AG10803 (cell line): Measurements from ENCODE around the gene RBM14.
A peak's percentile ranks its signal among the peaks of the same experiment; 100 is the strongest.
"Not testable (repeated sequence)": the region's sequence is repeated elsewhere in the genome, so short reads cannot be mapped to it uniquely, and the experiment has no call there.

Experiments
- DNase-seq: peaks from one replicate; pipeline ENCODE4 v3.0.0; 2010; ENCODE audit warnings: low read depth
- H3K4me3 ChIP-seq: 2 replicates; pipeline ENCODE4 v1.5.1; 2011; ENCODE audit warnings: mild to moderate bottlenecking, low read length, control low read depth
- TF ChIP-seq, protein P1 (sequence below): conservative IDR thresholded peaks from 2 replicates; pipeline ENCODE4 v1.5.1; 2011; ENCODE audit warnings: mild to moderate bottlenecking, low read length, control low read depth, inconsistent platforms

Gene RBM14

DNA sequence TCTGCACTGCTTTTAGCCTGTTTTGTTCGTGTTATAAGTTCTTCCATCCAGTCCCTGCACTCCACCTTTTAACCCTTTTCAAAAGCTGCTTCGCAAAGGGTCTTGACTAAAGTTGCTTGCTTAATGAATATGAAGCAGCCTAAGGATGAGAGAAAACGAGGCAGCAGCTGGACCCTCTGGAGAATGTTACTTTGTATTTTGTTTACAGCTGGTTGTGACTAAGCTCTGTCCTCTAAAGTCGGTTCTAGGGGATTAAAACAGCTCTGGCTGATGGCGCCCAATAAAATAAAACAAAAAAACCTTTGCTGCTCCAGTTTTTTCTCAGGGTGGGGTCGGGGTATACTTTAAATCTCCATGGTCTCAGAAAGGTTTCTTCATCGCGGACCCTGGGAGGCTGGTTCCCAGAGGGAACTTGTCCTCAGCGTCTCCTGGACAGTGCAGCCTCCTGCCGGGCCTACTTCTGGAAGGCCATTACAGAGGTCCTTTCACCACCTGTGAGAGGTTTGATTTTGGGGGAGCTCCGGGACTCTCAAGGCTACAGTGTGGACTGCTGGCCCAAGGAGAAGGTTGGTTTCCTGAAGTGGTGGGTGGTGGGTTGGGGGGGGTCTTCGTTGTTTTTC is 21.2 kb downstream of the RBM14 start:
- H3K4me3 ChIP-seq = peak overlapping the region; percentile 65
- TF ChIP-seq, protein P1, sequence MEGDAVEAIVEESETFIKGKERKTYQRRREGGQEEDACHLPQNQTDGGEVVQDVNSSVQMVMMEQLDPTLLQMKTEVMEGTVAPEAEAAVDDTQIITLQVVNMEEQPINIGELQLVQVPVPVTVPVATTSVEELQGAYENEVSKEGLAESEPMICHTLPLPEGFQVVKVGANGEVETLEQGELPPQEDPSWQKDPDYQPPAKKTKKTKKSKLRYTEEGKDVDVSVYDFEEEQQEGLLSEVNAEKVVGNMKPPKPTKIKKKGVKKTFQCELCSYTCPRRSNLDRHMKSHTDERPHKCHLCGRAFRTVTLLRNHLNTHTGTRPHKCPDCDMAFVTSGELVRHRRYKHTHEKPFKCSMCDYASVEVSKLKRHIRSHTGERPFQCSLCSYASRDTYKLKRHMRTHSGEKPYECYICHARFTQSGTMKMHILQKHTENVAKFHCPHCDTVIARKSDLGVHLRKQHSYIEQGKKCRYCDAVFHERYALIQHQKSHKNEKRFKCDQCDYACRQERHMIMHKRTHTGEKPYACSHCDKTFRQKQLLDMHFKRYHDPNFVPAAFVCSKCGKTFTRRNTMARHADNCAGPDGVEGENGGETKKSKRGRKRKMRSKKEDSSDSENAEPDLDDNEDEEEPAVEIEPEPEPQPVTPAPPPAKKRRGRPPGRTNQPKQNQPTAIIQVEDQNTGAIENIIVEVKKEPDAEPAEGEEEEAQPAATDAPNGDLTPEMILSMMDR = no peak
- no peak for DNase-seq

DNA sequence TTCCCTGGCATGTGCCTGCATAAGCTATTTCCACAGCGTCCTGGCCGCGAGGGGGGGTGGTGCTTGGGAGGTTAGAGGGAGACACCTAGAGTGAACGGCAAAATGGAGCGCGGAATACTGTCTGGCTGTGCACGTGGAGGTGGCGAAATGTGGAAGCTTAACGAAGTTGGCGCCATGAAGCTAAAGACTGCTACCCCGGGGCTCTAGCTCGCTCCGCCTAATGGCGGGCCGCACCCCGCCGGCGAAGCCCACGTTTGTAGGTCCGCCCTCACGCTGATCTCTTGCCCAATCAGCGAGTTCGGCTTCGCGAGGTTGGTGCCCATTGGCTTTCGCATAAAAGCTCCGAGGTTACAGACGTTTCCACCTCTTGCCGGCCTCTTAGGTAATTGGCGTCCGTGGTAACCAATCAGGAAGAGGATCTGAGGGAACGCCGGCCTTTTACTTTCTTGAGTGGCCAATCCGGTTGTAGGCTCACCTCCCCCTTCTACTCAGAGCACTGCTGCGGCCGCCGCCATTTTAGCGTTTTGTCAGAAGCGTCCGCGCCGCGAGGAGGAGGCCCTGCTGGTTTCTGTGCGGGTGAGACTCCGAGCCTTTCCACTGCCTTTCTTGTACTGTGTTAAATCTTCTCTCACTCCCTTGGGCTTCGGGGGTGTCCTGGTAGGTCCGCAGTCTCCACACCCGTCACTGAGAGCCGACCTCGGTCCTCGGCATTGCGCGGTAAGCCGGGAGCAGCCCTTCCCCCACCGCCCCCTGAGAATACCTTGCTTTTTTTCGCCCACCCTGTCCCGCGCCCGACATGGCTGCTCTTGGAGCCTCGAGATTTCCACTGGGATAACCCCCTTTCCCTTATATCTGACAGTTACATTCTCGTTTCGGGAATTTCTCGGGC is 22.0 kb downstream of the RBM14 start, which contains the start of gene RBM4:
Gene RBM4, plus strand, starts transcription at position 527 of the 889 bp plus-strand sequence. CDS start 1,009 bp downstream, outside the sequence.
- TF ChIP-seq, protein P1 = peak; percentile 30
- peak; percentile 100 for DNase-seq
- H3K4me3 ChIP-seq = peak within 1 kb of the TSS; percentile 98

DNA sequence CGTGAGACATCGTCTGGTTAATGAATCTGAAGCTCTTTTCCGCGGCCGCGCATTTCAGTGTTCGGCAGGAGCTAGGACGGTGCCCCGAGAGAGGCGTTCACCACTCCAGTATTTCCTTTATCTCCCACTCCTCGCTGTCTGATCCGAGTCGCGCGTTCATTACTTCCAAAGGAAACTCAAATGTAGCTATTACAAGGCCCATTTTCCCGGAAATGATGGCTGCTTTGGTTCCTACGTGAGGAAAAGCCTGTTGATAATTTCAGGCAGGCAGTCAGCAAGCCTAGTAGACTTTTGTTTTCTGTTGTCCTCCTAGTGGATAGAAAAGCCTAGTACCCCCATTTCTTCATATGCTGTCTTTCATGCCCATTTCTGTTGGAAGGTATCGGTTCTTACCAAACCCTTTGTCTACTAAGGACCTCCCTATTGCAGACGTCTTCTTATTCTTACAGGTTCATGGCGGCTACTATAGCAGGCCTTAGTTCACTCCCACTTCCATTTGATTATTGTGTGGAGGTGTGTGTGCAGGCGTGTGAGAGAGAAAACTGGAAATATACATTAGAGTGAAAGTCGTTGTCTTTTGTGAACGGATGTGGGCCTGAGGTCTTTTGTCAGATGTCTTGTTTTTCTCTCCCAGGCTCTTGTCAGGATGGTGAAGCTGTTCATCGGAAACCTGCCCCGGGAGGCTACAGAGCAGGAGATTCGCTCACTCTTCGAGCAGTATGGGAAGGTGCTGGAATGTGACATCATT is 22.8 kb downstream of the RBM14 start:
- DNase-seq = peak; percentile 48

DNA sequence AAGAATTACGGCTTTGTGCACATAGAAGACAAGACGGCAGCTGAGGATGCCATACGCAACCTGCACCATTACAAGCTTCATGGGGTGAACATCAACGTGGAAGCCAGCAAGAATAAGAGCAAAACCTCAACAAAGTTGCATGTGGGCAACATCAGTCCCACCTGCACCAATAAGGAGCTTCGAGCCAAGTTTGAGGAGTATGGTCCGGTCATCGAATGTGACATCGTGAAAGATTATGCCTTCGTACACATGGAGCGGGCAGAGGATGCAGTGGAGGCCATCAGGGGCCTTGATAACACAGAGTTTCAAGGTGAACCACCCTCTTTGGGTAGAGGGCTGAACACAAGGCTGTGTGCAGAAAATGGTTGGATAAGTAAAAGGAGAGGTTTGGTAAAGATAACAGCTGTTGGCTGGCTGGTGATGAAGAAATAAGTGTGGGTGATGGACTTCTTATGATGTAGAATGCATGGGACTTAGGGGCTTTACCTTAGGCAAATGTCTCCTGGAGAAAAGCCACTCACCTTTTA is 23.4 kb downstream of the RBM14 start:
- H3K4me3 ChIP-seq = peak overlapping the region; percentile 98

More for the DNA sequence above, 22.8 kb downstream of the RBM14 start:
- H3K4me3 ChIP-seq = peak overlapping the region; percentile 98
- TF ChIP-seq, protein P1 = peak; percentile 27; the same call in 1 of the 2 replicates

DNA sequence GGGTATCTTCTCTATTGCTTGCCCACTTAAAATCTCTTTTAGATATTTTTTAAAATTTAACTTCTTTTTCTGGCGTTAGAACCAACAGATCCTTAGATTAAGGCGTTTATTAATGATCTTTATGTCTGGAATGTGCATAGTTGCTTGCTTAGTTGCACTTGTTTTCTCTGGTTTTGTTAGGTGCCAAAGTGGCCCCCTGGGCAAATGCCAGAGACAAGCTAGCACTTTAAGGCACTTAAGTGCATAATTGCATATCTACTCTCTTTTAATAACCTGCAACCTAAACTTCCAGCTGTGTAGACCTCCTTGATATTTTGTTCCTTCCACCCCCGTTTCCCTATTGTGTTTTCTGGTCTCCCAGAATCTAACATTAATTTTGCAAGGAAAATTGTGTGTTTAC is 25.4 kb downstream of the RBM14 start:
- DNase-seq = peak; percentile 31
- peak overlapping the region; percentile 98 for H3K4me3 ChIP-seq

More for the DNA sequence above, 23.4 kb downstream of the RBM14 start:
- DNase-seq = not testable (repeated sequence)

DNA sequence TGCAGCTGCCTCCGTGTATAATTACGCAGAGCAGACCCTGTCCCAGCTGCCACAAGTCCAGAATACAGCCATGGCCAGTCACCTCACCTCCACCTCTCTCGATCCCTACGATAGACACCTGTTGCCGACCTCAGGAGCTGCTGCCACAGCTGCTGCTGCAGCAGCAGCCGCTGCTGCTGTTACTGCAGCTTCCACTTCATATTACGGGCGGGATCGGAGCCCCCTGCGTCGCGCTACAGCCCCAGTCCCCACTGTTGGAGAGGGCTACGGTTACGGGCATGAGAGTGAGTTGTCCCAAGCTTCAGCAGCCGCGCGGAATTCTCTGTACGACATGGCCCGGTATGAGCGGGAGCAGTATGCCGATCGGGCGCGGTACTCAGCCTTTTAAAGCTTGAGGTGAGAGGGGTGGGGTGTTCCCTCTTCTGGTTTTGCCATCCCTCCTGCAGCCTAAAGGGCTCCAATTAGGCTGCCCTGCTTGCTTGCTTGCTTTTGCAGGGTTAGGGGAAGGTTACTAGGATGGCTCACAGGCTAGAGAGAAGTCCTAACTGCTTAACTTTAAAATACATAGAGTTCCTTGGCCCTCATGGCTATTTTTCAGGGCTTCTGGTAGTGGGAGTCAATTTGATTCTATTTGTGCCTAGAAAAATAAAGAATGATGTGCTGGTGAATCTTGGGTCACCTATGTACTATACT is 27.5 kb downstream of the RBM14 start:
- no peak overlapping the region for H3K4me3 ChIP-seq
- no peak for DNase-seq
- TF ChIP-seq, protein P1 = no peak

More for the DNA sequence above, 25.4 kb downstream of the RBM14 start:
- TF ChIP-seq, protein P1 = no peak
